Panc1 (cell line): ENCODE data around the gene STK26. TPM values are rescaled to one million over a fixed set of nuclear protein-coding genes. Genes with fewer than 3 reads are reported as not detected.

Experiments used
- ATAC-seq: fragments of 200-7000 bp; cut with Tn5 transposase; 2 replicates; pipeline ENCODE4 v1.9.1; 2020; ENCODE audit warnings: mild to moderate bottlenecking, moderate library complexity
- BruUV-seq: library from RNA; stranded (reverse); fragments of 400-500 nt; replicated peaks from 2 replicates; lab custom pipeline; 2021; lab: Mats Ljungman, UMichigan
- CTCF ChIA-PET: fragments of 300-600 bp; sonication (Branson Sonifier 250); formaldehyde crosslinking; loops from one replicate; lab custom pipeline; 2022; ENCODE audit warnings: antibody characterized with exemption; lab: Charles Lee
- POLR2A ChIA-PET: fragments of 300-600 bp; sonication (Branson Sonifier 250); formaldehyde crosslinking; loops from one replicate; lab custom pipeline; 2022; ENCODE audit warnings: antibody characterized with exemption; lab: Charles Lee
- DNase-seq: peaks from one replicate; pipeline ENCODE4 v3.0.0-alpha.2; 2010; ENCODE audit warnings: low read depth, low spot score
- H3K27ac ChIP-seq: 2 replicates; pipeline ENCODE4 v1.5.1; 2011; ENCODE audit warnings: mild to moderate bottlenecking, low read length, inconsistent platforms
- H3K27me3 ChIP-seq: fragments of 200-500 bp; sonication (Bioruptor generic); 2 replicates; pipeline ENCODE4 v1.6.0; 2014; ENCODE audit warnings: low read length, inconsistent platforms; ENCODE audit not compliant: control insufficient read depth, insufficient read depth
- H3K36me3 ChIP-seq: fragments of 200-500 bp; sonication (Bioruptor generic); 2 replicates; pipeline ENCODE4 v1.5.1; 2014; ENCODE audit warnings: inconsistent platforms, mild to moderate bottlenecking, low read length, moderate library complexity; ENCODE audit not compliant: control insufficient read depth, insufficient read depth
- H3K4me1 ChIP-seq: 2 replicates; pipeline ENCODE4 v1.5.1; 2011; ENCODE audit warnings: inconsistent platforms, mild to moderate bottlenecking, low read length, moderate library complexity; ENCODE audit not compliant: control insufficient read depth, insufficient read depth
- H3K4me3 ChIP-seq, 2 experiments: 2 replicates each; pipeline ENCODE4 v1.5.1; 2011 to 2012; ENCODE audit warnings: low read depth in 2 of 2, low read length in 2 of 2, mild to moderate bottlenecking in 2 of 2, inconsistent platforms in 1 of 2, moderate library complexity in 1 of 2
- H3K9me3 ChIP-seq: fragments of 200-500 bp; sonication (Bioruptor generic); 2 replicates; pipeline ENCODE4 v1.5.1; 2014; ENCODE audit warnings: low read depth, mild to moderate bottlenecking, inconsistent platforms, low read length, moderate library complexity; ENCODE audit not compliant: control insufficient read depth, insufficient read depth
- POLR2AphosphoS5 ChIP-seq: IDR thresholded peaks from 2 replicates; pipeline ENCODE4 v1.6.1; 2012; ENCODE audit warnings: mild to moderate bottlenecking, low read depth, low read length, moderate library complexity
- SIN3A ChIP-seq: IDR thresholded peaks from 2 replicates; pipeline ENCODE4 v1.6.1; 2012; ENCODE audit warnings: low read depth, mild to moderate bottlenecking, low read length, moderate library complexity, borderline replicate concordance; ENCODE audit not compliant: insufficient read depth
- TCF7L2 ChIP-seq: IDR thresholded peaks from 2 replicates; pipeline ENCODE4 v1.6.1; 2011; ENCODE audit warnings: mild to moderate bottlenecking, low read depth, low read length, inconsistent platforms
- in situ Hi-C: cut with HindIII; loops from 2 replicates; pipeline ENCODE4 v1.10.0; 2016; ENCODE audit warnings: low sequenced_read_pairs, low pct_unique_long_range_greater_than_20kb
- intact Hi-C: fragments of 100-400 bp; cut with micrococcal nuclease; formaldehyde crosslinking; loops from one replicate; pipeline ENCODE4 v1.10.0; 2022; ENCODE audit not compliant: unreplicated experiment
- total RNA-seq: library from RNA; stranded (reverse); gene quantifications from one replicate; pipeline ENCODE4 v1.2.1, GENCODE V29; 2021; ENCODE audit not compliant: unreplicated experiment
- TF ChIP-seq, protein P1 (sequence below): fragments of 450-650 bp; IDR thresholded peaks from 2 replicates; pipeline ENCODE4 v1.5.1; 2017; ENCODE audit warnings: mild to moderate bottlenecking
- TF ChIP-seq, protein P2 (sequence below), 2 experiments: IDR thresholded peaks; 2 replicates each; pipeline ENCODE4 v1.6.1; 2011 to 2012; ENCODE audit warnings: low read depth in 2 of 2, control low read depth in 1 of 2, low read length in 1 of 2, mild to moderate bottlenecking in 1 of 2, moderate library complexity in 1 of 2; ENCODE audit not compliant: insufficient read depth in 1 of 2

Gene STK26
- total RNA-seq, 1 experiment from 2014 or later: 44.2 TPM

DNA sequence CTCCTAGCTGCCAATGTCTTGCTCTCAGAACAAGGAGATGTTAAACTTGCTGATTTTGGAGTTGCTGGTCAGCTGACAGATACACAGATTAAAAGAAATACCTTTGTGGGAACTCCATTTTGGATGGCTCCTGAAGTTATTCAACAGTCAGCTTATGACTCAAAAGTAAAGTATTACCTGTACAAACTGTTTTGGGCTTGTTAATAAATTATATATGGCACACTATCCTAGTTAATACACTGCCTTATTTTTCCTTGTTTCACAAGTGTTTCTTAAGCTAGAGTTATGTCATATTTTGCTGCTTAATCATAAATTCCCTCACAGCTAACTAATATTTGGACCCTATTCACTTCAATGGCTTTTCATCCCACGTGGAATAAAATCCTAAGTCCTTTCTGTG is 45.3 kb downstream of the STK26 start:
- ChIA-PET POLR2A (no interaction called here), CTCF (no interaction called here)
- H3K27me3 ChIP-seq: no peaks in the 10 kb centered on the region
- no peak overlapping the region for H3K27ac ChIP-seq
- no peaks in the 10 kb centered on the region for H3K4me1 ChIP-seq
- DNase-seq: no peak
- no TSS peak for BruUV-seq
- H3K36me3 ChIP-seq: peaks cover 3% of the 10 kb centered on the region; the same call in 1 of the 2 replicates
- no peak for ATAC-seq
- TF ChIP-seq, protein P1, sequence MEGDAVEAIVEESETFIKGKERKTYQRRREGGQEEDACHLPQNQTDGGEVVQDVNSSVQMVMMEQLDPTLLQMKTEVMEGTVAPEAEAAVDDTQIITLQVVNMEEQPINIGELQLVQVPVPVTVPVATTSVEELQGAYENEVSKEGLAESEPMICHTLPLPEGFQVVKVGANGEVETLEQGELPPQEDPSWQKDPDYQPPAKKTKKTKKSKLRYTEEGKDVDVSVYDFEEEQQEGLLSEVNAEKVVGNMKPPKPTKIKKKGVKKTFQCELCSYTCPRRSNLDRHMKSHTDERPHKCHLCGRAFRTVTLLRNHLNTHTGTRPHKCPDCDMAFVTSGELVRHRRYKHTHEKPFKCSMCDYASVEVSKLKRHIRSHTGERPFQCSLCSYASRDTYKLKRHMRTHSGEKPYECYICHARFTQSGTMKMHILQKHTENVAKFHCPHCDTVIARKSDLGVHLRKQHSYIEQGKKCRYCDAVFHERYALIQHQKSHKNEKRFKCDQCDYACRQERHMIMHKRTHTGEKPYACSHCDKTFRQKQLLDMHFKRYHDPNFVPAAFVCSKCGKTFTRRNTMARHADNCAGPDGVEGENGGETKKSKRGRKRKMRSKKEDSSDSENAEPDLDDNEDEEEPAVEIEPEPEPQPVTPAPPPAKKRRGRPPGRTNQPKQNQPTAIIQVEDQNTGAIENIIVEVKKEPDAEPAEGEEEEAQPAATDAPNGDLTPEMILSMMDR: no peak
- TF ChIP-seq TCF7L2: no peak
- TF ChIP-seq SIN3A: no peak
- TF ChIP-seq POLR2AphosphoS5: no peak
- TF ChIP-seq, protein P2, sequence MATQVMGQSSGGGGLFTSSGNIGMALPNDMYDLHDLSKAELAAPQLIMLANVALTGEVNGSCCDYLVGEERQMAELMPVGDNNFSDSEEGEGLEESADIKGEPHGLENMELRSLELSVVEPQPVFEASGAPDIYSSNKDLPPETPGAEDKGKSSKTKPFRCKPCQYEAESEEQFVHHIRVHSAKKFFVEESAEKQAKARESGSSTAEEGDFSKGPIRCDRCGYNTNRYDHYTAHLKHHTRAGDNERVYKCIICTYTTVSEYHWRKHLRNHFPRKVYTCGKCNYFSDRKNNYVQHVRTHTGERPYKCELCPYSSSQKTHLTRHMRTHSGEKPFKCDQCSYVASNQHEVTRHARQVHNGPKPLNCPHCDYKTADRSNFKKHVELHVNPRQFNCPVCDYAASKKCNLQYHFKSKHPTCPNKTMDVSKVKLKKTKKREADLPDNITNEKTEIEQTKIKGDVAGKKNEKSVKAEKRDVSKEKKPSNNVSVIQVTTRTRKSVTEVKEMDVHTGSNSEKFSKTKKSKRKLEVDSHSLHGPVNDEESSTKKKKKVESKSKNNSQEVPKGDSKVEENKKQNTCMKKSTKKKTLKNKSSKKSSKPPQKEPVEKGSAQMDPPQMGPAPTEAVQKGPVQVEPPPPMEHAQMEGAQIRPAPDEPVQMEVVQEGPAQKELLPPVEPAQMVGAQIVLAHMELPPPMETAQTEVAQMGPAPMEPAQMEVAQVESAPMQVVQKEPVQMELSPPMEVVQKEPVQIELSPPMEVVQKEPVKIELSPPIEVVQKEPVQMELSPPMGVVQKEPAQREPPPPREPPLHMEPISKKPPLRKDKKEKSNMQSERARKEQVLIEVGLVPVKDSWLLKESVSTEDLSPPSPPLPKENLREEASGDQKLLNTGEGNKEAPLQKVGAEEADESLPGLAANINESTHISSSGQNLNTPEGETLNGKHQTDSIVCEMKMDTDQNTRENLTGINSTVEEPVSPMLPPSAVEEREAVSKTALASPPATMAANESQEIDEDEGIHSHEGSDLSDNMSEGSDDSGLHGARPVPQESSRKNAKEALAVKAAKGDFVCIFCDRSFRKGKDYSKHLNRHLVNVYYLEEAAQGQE (IDR thresholded peaks at IDR 0.05; ENCODE audit: insufficient read depth in 1 of 2, low read depth in 2 of 2, low read length in 1 of 2): no peak
- H3K4me3 ChIP-seq: no peak overlapping the region
- intact Hi-C loops (no loop called here), in situ Hi-C loops (no loop called here)
- no peaks in the 10 kb centered on the region for H3K9me3 ChIP-seq

GRCh38 chrX:132071254-132071653 is 48.2 kb downstream of the STK26 start:
- no peak overlapping the region for H3K4me3 ChIP-seq
- no peaks in the 10 kb centered on the region for H3K9me3 ChIP-seq
- ChIA-PET POLR2A (no interaction called here), CTCF (interaction anchor here (0.5 to 1.7 kb wide), 3 partner anchors 47 to 229 kb away, joined by 3 to 8 read pairs (median 6); no protein-coding TSS in a partner anchor)
- intact Hi-C loops (loop anchor here (5.0 kb wide), 1 partner anchor 219 kb away; no protein-coding TSS in a partner anchor), in situ Hi-C loops (no loop called here)
- H3K27me3 ChIP-seq: no peaks in the 10 kb centered on the region
- BruUV-seq: no TSS peak
- TF ChIP-seq POLR2AphosphoS5: no peak
- TF ChIP-seq SIN3A: no peak
- TF ChIP-seq TCF7L2: no peak
- TF ChIP-seq, protein P1: peak; percentile 25; the same call in 1 of the 2 replicates
- TF ChIP-seq, protein P2 (IDR thresholded peaks at IDR 0.05; ENCODE audit: insufficient read depth in 1 of 2, low read depth in 2 of 2, low read length in 1 of 2): no peak
- ATAC-seq (peak; percentile 65; the same call in 1 of the 2 replicates), DNase-seq (no peak)
- H3K4me1 ChIP-seq: no peaks in the 10 kb centered on the region
- peaks cover 3% of the 10 kb centered on the region; the same call in 1 of the 2 replicates for H3K36me3 ChIP-seq
- no peak overlapping the region for H3K27ac ChIP-seq
